Retinal pigment epithelial cell (primary cell): ENCODE measurements around the gene RPS15.

Experiments used
- DNase-seq: peaks from one replicate; pipeline ENCODE4 v3.0.0-alpha.2; 2010; ENCODE audit warnings: low read depth
- H3K4me3 ChIP-seq: 2 replicates; pipeline ENCODE4 v1.5.1; 2011; ENCODE audit warnings: mild to moderate bottlenecking, low read length, control low read depth, moderate library complexity
- CTCF ChIP-seq: conservative IDR thresholded peaks from 2 replicates; pipeline ENCODE4 v1.5.1; 2011; ENCODE audit warnings: low read depth, low read length, control low read depth, inconsistent platforms

RPS15 gene

GRCh38 chr19:1489463-1490310 lies 51.5 kb downstream of the RPS15 start:
- TF ChIP-seq CTCF, result no peak
- DNase-seq, result no peak
- peak overlapping the region; percentile 53 for H3K4me3 ChIP-seq
